HL-60 (cell line): ENCODE measurements around the gene SLBP.
A peak's percentile ranks its signal among the peaks of the same experiment; 100 is the strongest.

Experiments
- DNase-seq, 2 experiments: peaks; one replicate each; pipeline ENCODE4 v3.0.0-alpha.2; 2010 to 2020; ENCODE audit warnings: low read depth in 1 of 2, low spot score in 1 of 2
- H3K27ac ChIP-seq: fragments of 250-450 bp; sonication (Bioruptor Pico); replicated peaks from 2 replicates; pipeline ENCODE4 v1.5.1; 2020; ENCODE audit warnings: mild to moderate bottlenecking, moderate library complexity
- H3K27me3 ChIP-seq: fragments of 250-450 bp; sonication (Bioruptor Pico); 2 replicates; pipeline ENCODE4 v1.5.1; 2021; ENCODE audit warnings: mild to moderate bottlenecking, moderate library complexity; ENCODE audit not compliant: insufficient read depth, poor library complexity, severe bottlenecking
- H3K4me3 ChIP-seq: replicated peaks from 2 replicates; pipeline ENCODE4 v1.5.1; 2011; ENCODE audit warnings: mild to moderate bottlenecking, control low read depth, low read length; ENCODE audit not compliant: insufficient read depth
- GABPA ChIP-seq: IDR thresholded peaks from 2 replicates; pipeline ENCODE4 v1.6.1; 2012; ENCODE audit warnings: low read depth
- POLR2AphosphoS5 ChIP-seq: IDR thresholded peaks from 2 replicates; pipeline ENCODE4 v1.6.1; 2012; ENCODE audit warnings: low read depth
- SPI1 ChIP-seq: IDR thresholded peaks from 2 replicates; pipeline ENCODE4 v1.6.1; 2012; ENCODE audit warnings: low read depth, mild to moderate bottlenecking, borderline replicate concordance
- long read RNA-seq: library from polyadenylated mRNA; unstranded; transcript quantifications from one replicate; pipeline ENCODE4 v2.0.0, GENCODE V29; 2020
- TF ChIP-seq, protein P1 (sequence below): IDR thresholded peaks from one replicate; pipeline ENCODE4 v1.5.1; 2011; ENCODE audit warnings: low read length, control low read depth, inconsistent platforms; ENCODE audit not compliant: insufficient read depth
- TF ChIP-seq, protein P2 (sequence below): IDR thresholded peaks from 2 replicates; pipeline ENCODE4 v1.6.1; 2012; ENCODE audit warnings: low read depth; ENCODE audit not compliant: insufficient replicate concordance

Gene SLBP
- long read RNA-seq, transcript SLBP-205 (7 exons, 987 nt): minor isoform, 33 of 656 reads
- long read RNA-seq, transcript SLBP-206 (8 exons, 1,977 nt): major isoform, 591 of 656 reads
- long read RNA-seq, partial matches to known transcripts: 12 of 656 reads
- long read RNA-seq, other reads (novel, unspliced or antisense): 17 of 656 reads

DNA sequence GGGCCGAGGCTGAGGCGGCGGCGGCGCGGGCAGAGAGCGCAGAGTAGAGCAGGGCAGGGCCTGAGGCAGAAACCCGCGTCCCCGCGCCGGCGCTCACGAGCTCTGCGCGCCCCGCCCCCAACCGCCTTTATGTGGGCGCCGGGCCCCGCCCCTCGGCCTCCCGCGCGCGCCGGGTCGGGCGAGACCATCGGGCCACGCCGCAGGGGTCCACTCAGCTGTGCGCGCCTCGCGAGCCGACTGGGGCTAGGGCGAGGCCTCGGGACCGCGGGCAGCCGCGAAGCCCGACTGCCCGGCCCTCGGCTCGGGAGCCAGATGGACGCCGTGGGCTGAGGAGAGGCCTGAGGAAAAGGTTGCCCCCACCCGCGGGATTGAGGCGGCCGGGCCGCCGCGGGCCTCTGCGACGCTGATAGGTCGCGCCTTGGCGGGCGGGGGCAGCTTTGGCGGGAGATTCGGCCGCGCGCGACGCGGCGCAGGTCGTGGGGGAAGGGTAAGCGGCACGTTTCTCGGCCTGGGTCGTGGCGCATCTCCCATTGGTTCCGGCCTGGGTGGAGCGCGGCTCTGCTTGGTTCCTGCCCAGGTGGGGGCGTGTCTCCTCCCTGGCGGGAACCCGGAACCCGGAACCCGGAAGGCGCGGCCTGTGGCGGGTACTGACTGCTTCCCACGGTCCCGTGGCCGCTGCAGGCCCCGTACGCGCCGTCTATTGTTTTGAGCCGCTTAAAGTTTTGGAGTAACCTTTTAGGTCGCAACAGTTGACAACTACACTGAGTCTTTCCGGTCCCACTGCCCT lies at the start of gene SLBP:
SLBP (minus strand) TSS at position 104 of the 787 bp plus-strand sequence. CDS start 131 bp downstream, outside the sequence.
- Histone ChIP-seq H3K4me3 (peak within 1 kb of the TSS; percentile 78), H3K27ac (peak within 1 kb of the TSS; percentile 97), H3K27me3 (no peaks in the 10 kb centered on the region)
- peak; percentile 98 to 99 for DNase-seq
- TF ChIP-seq SPI1 (0 out of 2 replicates have a peak, but pooled peaks have one; percentile 1), GABPA (0 out of 2 replicates have a peak, but pooled peaks have one; percentile 24), POLR2AphosphoS5 (peak; percentile 75)
- TF ChIP-seq, protein P1, sequence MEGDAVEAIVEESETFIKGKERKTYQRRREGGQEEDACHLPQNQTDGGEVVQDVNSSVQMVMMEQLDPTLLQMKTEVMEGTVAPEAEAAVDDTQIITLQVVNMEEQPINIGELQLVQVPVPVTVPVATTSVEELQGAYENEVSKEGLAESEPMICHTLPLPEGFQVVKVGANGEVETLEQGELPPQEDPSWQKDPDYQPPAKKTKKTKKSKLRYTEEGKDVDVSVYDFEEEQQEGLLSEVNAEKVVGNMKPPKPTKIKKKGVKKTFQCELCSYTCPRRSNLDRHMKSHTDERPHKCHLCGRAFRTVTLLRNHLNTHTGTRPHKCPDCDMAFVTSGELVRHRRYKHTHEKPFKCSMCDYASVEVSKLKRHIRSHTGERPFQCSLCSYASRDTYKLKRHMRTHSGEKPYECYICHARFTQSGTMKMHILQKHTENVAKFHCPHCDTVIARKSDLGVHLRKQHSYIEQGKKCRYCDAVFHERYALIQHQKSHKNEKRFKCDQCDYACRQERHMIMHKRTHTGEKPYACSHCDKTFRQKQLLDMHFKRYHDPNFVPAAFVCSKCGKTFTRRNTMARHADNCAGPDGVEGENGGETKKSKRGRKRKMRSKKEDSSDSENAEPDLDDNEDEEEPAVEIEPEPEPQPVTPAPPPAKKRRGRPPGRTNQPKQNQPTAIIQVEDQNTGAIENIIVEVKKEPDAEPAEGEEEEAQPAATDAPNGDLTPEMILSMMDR: no peak
- TF ChIP-seq, protein P2, sequence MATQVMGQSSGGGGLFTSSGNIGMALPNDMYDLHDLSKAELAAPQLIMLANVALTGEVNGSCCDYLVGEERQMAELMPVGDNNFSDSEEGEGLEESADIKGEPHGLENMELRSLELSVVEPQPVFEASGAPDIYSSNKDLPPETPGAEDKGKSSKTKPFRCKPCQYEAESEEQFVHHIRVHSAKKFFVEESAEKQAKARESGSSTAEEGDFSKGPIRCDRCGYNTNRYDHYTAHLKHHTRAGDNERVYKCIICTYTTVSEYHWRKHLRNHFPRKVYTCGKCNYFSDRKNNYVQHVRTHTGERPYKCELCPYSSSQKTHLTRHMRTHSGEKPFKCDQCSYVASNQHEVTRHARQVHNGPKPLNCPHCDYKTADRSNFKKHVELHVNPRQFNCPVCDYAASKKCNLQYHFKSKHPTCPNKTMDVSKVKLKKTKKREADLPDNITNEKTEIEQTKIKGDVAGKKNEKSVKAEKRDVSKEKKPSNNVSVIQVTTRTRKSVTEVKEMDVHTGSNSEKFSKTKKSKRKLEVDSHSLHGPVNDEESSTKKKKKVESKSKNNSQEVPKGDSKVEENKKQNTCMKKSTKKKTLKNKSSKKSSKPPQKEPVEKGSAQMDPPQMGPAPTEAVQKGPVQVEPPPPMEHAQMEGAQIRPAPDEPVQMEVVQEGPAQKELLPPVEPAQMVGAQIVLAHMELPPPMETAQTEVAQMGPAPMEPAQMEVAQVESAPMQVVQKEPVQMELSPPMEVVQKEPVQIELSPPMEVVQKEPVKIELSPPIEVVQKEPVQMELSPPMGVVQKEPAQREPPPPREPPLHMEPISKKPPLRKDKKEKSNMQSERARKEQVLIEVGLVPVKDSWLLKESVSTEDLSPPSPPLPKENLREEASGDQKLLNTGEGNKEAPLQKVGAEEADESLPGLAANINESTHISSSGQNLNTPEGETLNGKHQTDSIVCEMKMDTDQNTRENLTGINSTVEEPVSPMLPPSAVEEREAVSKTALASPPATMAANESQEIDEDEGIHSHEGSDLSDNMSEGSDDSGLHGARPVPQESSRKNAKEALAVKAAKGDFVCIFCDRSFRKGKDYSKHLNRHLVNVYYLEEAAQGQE: peak; percentile 52

DNA sequence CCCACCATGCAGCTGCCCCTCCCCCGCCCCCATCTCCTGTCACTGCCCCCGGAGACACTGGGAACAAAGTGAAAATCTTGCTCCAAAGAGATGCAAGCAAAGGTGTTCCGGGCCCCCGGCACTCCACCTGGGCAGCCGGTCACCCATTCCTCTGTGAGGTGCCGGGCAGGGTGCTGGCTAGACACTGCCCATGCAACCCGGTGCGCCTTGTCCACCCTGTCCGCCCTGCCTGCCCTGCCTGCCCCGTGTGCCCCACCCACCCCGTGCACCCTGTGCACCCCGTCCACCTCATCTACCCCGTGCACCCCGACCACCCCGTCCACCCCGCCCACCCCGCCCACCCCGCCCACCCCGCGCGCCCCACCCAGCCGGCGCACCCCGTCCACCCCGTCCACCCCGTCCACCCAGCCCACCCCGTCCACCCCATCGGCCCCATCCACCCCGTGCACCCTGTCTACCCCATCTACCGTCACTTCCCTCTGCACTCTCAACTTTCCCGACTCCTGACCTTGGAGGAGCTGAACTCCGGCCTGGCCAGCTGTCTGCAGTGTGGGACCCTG lies 49.1 kb upstream of the SLBP start:
- H3K4me3 ChIP-seq: no peak overlapping the region
- H3K27me3 ChIP-seq: peaks cover 27% of the 10 kb centered on the region
- H3K27ac ChIP-seq: no peak overlapping the region
- no peak for TF ChIP-seq SPI1
- TF ChIP-seq, protein P2: no peak
- TF ChIP-seq, protein P1: no peak
- TF ChIP-seq GABPA: no peak
- DNase-seq: no peak

DNA sequence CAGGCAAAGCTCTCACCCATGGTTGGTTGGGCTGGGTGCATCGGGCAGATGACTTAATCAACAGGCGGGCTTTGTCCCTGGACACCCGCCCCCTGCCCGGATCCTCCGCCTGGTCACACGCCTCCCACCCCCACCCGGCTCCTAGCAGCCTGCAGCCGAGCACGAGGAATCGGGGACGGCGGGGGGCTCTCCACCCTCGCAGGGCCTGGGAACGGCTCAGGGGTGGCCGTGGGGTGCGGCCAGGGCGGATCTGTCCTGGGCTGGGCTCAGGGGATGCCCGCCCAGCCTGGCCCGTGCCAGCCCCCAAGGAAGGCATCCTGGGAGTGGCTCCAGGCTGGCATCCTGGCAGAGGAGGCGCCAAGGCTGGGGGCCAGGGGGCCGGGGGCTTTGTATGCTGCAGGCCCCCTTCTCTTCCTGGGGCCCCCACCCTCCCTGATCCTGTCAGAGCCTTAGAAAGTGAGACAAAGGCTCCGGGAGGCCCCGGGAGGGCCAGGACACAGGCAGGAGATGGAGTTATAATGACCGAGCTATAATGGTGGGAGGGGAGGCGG lies 48.5 kb upstream of the SLBP start:
- Histone ChIP-seq H3K27me3 (peaks cover 27% of the 10 kb centered on the region), H3K27ac (no peak overlapping the region), H3K4me3 (no peak overlapping the region)
- TF ChIP-seq SPI1 (no peak), POLR2AphosphoS5 (no peak), GABPA (no peak)
- TF ChIP-seq, protein P1: no peak
- TF ChIP-seq, protein P2: no peak
- no peak for DNase-seq
